Suppressor macrophage (primary cell): ENCODE data around the gene HEPN1.

Source experiments
- DNase-seq, 4 experiments: peaks; one replicate each; pipeline ENCODE4 v3.0.0-alpha.2; 2020 to 2022

The HEPN1 gene

GRCh38 chr11:124886476-124886875, 32.6 kb upstream of the HEPN1 start:
- DNase-seq, result no peak

- DNase-seq, result no peak
These were observed 31.9 kb upstream of the HEPN1 start for GRCh38 chr11:124886978-124887666.

- DNase-seq, result no peak
These were observed 31.4 kb upstream of the HEPN1 start for GRCh38 chr11:124887667-124888013.

GRCh38 chr11:124889191-124890091, 29.6 kb upstream of the HEPN1 start:
- DNase-seq, result peak; percentile 53 to 70 (median 60)

DNA sequence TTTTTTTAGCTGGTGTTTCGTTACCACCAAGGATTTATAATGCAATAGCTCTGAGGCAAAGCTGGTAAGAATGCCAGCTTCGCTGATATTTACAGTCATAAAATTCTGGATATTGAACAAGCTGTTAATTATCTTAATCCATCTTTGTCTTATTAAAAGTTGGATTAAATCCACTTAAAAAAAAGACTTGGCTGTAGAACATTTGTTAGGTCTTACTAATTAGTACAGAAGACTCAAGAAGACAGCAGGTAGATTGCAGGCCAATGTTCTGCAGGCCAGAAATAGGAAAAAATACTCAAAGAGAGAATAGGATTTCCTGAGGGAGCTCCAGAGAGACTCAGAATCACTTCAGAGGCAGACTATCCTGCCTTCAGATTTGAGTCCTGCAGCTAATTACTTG, 28.9 kb upstream of the HEPN1 start:
- no peak for DNase-seq

- DNase-seq, result no peak
These were observed 28.2 kb upstream of the HEPN1 start for GRCh38 chr11:124890683-124891372.

- no peak for DNase-seq
These were observed 27.6 kb upstream of the HEPN1 start for GRCh38 chr11:124891373-124891861.

- no peak for DNase-seq
These were observed 26.9 kb upstream of the HEPN1 start for GRCh38 chr11:124892146-124892545.

DNA sequence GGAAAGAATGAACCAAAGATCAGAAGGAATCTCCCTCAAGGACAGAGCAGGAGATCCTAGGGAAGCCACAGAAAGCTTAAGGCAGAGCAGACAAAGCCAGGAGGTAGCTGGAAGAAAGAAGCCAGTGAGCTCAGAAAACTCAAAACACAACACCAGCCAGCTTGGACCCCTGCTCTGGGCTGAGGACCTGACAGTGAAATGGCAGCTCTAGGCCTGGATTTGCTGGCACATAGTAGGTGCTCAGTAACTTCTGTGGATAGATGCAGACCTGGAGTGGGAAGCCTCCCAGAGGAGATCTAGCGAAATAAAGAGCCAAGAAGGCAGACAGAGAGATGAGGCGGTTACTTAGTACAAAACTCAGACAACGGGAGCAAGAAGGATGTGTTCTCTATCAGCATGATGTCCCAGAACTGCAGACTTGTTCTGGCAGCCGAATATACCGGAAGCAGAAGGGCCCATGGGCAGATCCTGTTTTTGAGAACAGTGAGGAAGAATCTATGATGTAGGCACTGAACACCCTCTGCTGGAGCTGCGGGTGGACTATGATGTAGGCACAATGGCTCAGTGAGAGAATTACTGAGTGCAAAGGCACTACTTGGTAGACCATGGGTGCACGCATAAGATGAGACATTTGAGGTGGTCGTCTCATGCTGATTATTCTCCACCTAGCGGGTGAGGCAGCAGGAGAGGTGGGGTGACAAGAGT, 26.1 kb upstream of the HEPN1 start:
- DNase-seq, result peak; percentile 53 to 77 (median 72)

- DNase-seq, result no peak
These were observed 25.2 kb upstream of the HEPN1 start for GRCh38 chr11:124893781-124894401.

GRCh38 chr11:124894606-124895430, 24.2 kb upstream of the HEPN1 start:
- DNase-seq, result no peak

DNA sequence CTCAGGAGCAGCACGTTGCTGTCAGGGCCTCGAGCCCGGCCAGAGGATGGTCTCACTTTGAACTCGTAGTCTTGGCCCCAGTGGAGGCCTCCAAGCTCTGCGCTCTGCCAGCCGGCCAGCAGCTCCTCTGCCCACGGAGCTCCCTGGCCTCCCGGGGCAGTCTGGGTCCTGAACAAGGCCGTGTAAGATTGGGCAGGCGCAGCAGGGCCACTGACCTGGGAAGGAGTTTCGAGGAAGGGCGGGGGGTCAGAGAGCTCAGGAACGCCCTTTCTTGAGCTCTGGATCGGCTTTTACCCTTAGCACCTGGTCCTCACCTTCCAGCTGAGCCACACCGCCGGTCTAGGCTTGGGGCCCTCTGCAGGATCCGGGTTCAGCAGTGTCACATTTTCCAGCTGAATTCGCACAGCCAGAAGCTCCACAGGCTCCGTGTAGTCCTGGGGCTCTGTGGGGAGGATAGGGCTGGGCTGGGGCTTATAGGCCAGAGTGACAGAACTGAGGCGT, 23.5 kb upstream of the HEPN1 start:
- DNase-seq, result no peak

GRCh38 chr11:124896071-124896750, 22.8 kb upstream of the HEPN1 start:
- no peak for DNase-seq

- no peak for DNase-seq
These were observed 22.1 kb upstream of the HEPN1 start for GRCh38 chr11:124896821-124897391.

DNA sequence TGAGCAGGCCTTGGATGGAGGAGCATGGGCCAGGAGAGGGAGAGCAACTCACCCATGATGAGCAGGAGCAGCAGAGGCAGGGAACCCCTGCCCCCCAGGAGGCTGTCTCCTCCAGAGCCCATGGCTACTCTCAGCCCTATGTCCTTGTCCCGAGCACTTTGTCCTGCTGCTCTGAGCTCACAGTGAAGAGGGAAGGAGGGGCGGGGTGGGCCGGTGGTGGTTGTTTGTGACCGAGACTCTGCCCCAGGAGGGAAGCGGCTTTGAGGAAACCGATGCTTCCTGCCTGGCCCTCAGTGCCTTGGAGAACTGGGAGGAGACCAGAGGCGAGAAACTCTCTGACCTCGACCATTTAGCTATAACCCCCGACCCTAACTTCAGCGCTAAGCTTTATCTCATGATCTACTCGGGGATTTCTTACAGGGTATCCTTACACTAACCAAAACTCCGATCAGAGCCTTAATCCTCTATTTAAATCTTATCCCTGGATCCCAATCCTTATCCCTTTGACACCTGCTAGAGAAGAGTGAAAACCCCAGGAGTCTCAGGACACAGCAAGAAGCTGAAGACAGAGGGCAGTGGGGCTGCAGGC, 21.3 kb upstream of the HEPN1 start, which contains the start of gene ROBO4:
Gene ROBO4, minus strand, starts transcription at position 192 of the 589 bp plus-strand sequence. Its CDS starts 70 bp downstream, at position 122.
- DNase-seq, result peak in 3 of 4 experiments; percentile 27 to 59 (median 51)

- peak in 3 of 4 experiments; percentile 11 to 33 (median 27) for DNase-seq
These were observed 20.8 kb upstream of the HEPN1 start for GRCh38 chr11:124898263-124898680.

DNA sequence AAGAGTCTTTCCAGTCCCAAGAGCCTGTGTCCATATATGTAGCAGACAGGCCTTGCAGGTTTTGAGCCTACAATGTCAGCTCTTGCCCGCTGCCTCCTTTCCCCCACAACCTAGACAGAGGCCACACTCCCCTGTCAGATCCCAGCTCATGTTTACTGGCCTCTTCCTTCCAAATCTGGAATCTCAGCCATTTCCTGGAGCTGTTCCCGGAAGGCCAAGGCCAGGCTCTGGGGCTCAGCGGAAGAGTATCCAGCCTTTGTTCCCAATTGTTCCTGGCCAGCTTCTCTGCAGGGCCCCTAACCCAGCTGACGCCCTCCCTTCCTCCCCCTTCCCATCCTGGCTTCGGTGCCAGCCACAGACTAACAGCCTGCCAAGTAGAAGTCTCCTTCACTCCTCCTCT, 20.3 kb upstream of the HEPN1 start:
- DNase-seq, result no peak

DNA sequence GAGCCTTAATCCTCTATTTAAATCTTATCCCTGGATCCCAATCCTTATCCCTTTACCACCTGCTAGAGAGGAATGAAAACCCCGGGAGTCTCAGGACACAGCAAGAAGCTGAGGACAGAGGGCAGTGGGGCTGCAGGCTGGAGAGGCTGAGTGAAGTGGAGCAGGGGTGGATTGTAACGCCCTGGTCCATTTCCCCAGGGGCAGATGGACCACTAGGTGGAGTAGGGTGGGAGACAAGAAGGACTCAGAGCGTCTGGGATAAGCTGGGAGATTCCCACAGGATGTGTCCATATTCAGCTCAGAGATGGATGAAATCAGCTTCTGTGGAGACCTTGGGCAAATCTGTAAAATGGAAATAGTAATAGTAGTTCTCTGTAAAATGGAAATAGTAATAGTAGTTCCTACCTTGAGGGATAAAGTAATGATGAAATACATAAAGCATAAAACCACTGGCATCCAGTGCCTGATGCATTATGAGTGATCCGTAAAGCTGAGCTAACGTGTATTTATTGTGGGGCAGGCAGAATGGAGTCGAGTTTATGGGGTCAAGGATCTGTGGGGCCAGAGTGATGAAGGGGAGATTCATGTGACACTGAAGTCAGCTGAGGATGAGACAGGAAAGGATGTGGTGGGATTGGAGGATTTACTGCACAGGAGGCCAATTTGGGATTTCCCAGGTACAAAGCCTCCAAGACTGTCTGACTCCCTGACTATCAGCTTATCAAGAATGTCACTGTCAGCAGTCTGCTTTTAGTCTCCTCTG, 19.5 kb upstream of the HEPN1 start:
- DNase-seq, result no peak
